RPMI8226 (cell line): ENCODE data around the gene MAPK12.

ENCODE experiments used
- DNase-seq: peaks from one replicate; pipeline ENCODE4 v3.0.0-alpha.2; 2015

The MAPK12 gene

DNA sequence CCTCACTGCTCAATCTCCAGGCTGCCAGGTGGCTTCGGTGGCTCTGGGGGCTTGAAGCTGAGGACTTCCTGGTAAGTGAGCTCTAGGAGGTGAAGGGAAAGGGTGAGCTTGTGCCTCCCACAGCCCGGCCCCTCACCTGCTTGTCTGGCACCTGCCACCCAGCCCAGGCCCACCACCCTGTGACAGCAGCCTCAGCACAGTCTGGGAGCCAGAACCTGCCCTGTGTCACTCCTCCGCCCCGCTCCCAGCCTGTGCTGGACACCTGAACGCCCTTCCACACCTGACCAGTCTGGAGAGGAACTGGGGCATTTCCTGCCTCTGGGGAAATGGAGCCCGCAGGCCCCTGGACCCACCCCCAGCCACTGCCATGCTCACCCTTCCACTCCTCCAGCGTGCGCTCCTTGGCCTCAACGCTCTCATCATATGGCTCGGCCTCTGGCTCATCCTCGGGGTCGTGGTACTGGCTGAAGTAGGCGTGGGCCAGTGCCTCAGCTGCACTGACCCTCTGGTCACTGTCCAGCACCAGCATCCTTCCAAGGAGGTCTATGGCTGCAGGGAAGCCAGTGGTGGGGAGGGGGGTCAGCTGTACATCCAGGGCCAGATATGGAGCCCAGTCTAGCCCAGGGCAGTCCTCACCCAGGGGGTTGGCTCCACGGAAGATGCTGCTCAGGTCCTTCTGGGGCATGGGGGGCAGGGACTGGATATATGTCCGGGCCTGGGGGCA lies 3.6 kb upstream of the MAPK12 start:
- DNase-seq, result no peak

GRCh38 chr22:50264104-50264745 lies 2.7 kb upstream of the MAPK12 start:
- no peak for DNase-seq

DNA sequence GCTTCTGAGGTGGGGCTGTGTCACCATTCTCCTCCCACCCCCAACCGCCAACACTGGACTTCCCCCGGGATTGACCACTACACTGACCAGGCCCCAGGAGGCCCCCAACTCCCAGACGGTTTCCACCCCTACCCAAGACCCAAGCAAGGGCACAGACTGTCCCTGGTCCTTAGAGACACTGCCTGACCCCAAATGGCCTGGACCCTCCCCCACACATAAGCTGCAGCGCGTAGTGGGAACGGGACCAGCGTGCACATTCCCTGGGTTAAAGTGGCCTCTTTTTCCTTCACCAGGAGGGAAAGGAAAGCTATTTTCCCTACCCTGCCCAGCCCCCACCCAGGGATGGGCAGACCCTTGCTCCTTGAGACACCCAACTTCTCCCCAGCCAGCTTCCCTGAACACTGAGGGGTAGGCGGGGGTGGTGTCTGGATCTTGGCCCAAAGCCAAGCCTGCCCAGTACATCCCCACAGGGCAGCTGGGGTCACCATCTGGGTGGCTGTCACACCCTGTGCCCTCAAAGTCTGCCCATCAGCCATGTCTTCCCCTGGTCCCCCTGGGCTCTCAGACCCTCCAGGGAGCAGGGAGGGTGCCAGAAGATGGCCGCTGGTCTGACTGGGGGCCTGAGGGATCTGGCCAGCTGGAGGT lies 1.6 kb upstream of the MAPK12 start:
- DNase-seq, result no peak

DNA sequence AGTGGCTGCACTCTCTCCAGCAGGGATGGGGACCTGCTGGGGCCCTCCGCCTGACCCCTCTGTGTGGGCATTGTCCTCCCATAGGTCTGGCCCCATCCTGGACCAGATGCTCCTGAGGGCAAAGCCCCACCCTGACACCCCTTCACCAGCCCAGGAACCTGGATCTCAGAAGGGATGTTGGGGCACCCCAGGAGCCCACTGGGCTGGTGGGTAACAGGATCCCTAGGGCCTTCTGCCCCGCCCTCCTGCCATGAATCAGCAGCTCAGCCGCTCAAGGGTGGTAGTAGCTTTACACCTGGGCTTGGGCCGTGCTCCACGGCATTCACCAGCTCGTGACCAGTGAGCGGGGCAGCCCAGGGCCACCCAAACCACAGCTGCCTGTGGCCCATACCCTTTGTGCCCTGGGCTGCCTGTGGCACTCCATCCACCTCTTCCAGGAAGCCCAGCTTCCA lies 1.0 kb upstream of the MAPK12 start:
- DNase-seq, result peak; percentile 45

GRCh38 chr22:50260801-50261614 lies 475 bp downstream of the MAPK12 start:
- DNase-seq, result peak; percentile 70

- DNase-seq, result peak; percentile 27
Measured at GRCh38 chr22:50260434-50260800, 1.1 kb downstream of the MAPK12 start.

DNA sequence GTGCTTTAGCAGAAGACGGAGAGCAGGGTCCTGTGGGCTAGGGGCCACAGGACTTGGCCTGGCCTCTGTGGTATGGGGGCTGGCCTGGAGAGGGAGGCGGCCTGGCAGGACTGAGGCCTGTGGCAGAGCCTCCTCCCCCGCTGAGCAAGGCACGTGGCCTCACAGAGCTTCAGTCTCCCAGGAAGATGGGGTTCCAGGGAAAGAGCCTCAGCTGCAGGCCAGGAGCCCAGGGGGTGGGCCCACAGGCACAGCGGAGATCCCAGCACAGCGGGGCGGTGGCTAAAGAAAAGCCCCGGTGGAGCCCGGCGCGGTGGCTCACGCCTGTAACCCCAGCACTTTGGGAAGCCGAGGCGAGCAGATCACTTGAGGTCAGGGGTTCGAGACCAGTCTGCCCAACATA lies 2.2 kb downstream of the MAPK12 start:
- DNase-seq, result no peak

- DNase-seq, result no peak
Measured at GRCh38 chr22:50258361-50259292, 2.9 kb downstream of the MAPK12 start.

DNA sequence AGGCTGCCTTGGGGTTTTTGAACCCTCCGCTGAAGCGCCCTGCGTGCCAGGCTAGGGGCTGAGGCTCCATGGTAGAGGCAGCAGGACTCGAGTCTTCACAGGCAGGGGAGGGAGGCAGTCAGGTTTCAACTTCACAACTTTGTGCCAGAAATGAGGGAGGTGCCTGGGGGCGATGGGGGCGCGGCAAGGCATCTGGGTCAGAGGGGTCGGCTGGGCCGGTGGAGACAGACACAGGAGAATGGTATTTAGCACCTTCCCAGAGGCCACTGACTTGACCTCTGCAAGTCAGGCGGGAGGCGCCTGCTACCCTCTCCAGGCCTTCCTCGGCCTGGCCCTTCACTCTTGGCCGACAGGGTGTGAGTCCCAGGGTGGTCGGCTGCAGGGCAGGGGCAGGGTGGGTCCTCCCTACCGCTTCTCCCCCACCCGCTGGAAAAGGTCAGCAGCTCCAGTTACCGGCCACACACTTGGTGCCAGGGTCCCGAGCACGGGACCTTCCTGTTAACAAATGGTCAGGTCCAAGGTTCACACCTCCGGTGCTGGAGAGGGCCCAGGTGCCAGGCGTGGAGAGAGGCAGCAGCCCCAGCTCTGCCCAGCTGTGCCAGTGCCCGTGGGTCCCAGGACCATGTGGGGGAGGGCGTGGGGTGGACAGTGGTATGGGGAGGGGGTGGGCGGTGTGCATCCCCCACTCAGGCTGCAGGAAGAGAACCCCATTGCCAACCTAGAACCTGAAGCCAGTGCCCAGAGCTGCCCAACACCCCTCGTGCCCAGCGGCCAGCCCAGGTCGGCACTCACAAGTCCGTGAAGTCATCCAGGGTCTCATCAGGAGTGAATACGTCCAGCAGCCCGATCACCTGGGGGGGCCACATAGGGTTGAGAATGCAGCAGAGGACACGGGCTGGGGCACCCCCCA lies 3.8 kb downstream of the MAPK12 start:
- no peak for DNase-seq

GRCh38 chr22:50257041-50257440 lies 4.4 kb downstream of the MAPK12 start:
- DNase-seq, result no peak

DNA sequence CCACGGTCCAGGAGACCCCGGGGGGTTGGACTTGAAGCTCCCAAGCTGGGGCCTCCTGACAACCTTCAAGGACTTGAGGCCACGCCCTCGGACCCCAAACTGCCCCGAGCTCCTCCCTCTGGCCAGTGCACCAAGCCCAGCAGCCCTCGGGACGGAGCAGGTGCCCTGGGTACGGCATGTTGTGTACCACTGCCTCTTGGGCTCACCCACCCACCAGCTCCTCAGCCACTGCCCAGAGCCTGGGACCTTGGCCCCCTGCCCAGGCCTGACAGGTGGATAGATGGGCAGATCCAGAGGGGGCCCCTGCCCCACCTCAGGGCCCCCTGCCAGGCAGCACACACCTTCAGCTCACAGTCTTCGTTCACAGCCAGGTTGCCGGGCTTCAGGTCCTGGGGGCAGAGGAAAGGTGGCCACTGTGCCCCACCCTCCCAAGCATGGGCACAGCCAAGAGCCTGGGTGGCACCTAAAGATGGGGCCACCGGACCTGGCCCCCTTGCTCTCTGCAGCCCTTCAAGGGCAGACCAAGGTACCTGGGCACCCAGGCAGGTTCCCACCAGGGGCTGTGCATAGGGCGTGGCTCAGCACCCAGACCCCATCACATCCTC lies 5.1 kb downstream of the MAPK12 start:
- no peak for DNase-seq

GRCh38 chr22:50255607-50256006 lies 5.9 kb downstream of the MAPK12 start:
- DNase-seq, result no peak

DNA sequence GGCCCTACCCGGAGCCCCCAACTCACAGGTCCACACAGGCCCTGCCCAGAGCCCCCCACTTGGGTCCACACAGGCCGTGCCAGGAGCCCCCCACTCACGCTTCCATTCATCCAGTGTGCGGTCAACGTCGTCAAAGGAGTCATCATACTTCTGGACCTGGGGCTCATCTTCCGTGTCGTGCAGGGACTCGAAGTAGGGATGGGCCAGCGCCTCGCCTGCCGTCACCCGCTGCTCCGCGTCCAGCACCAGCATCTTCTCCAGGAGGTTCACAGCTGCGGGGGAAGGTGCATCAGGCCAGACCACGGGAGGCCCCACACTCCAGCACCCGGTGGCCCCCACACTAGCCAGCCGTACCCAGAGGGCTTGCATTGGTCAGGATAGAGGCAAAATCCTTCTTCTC lies 6.4 kb downstream of the MAPK12 start:
- DNase-seq, result no peak

- no peak for DNase-seq
Measured at GRCh38 chr22:50253941-50254340, 7.5 kb downstream of the MAPK12 start.

GRCh38 chr22:50253046-50253915 lies 8.2 kb downstream of the MAPK12 start:
- DNase-seq, result no peak

DNA sequence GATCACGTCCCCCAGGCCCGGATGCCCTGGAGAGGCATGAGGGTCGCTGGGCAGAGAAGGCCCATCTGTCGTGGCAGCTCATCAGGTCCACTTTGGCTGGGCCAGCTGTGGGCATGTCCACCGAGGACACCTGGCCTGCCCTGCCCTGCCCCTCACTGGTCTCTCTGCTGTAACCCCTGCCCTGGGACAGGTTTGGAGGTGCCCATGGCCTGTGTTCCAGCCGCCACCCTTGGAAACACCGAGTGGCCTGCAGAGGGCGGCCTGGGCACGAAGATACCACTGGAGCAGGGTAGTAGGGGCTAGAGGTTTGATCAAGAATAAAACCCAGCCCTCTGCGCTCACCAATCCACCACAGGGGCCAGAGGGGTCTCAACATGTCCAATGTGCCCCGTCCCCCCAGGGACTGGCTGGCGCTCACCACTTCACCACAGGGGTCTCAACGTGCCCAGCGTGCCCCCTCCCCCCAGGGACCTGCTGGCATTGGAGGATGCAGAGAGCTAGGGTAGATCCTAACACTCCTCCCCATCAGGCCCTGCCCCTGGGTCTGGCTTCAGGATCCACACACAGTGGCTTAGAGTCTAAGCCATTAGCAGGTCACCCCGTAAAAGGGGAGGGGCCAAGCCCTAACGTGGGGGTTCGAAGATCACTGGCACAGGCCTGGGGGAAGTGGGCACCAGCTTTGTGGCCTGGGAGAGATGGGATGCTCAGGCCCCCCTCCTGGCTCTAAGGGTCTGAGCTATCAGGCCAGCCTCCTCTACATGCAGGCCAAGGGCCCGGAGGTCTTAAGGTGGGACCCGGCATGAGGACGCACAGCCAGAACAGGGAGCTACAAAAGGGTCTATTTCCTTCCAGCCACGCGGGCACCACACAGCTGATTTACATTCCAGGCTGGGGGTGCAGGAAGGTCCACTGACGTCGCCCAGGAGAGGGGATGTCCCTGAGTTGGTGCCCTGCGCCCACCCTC lies 9.1 kb downstream of the MAPK12 start:
- peak; percentile 74 for DNase-seq

DNA sequence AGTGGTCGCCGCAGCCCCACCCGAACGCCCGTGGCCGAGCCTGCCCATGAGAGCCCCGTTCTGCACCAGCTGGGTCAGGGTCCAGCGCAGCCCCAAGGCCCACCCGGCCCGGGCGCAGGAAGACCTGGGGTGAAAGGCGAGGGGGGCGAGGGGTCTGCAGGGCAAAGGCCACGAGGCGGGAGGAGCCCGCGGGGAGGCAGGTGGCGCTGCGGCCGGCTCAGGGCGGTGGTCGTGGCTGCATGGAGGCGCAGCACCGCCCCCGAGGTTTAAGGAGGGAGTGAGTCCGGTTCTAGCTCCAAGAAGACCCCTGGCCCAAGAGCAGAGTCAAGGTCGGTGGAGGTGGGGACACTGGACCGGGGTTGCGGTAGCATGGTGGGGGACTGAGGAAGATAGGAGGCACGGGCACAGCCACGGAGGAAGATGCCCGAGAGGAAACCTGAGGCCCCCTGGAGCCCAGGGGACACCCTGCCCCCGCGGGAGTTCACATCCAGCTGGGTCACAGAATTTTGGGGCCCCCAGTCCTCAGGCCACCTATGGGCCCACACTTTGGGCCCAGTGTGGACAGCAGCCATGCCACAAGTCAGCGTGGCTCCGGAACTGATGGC lies 9.9 kb downstream of the MAPK12 start:
- no peak for DNase-seq
